NCI-H2196 treated with DMSO at 0.1 percent for 48 hours (cell line): ENCODE data around the gene AACS.
"Not testable (repeated sequence)": the region's sequence is repeated elsewhere in the genome, so short reads cannot be mapped to it uniquely, and the experiment has no call there.

Experiments used
- DNase-seq: peaks from one replicate; lab custom pipeline; 2025; ENCODE audit not compliant: unreplicated experiment; lab: John Stamatoyannopoulos, UW

AACS gene

GRCh38 chr12:125091401-125091800 is 26.2 kb downstream of the AACS start:
- no peak for DNase-seq

DNA sequence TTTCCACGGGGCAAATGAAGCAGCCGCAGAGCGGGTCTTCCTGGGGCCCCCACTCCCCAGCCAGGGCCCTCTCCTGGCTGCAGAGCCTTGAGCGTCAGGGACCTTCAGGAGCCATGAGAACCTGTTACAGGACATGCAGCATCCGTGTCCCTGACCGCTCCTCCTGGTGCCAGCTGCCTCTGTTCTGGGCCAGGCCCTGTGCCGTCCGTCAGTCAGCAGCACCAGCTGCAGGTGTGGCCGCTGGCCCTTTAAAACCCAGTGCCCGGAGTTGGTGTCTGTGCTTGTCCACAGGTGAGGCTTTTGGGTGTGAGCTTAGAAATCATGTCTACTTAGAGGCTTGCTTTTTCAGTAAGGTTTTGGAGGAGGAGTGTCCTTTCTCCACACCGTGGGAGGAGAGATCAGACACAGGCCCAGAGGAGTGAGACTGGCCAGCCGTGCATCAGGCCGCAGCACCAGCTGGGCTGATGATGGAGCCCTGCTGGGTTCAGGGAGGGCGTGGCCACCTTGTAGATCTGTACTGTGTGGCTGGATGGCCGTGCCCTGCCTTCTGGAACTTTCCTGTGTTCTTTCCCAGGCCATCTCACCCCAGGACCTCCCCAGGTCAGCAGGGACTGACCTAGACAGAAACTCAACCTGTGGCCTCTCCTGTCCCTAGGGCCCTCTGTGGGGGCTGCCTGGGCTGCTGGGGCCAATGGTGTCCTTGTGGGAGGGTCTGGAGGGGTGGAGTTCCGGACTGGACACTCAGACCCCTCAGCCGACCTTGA is 27.1 kb downstream of the AACS start:
- DNase-seq = no peak

GRCh38 chr12:125092872-125093680 is 27.8 kb downstream of the AACS start:
- no peak for DNase-seq

- DNase-seq = no peak
Observed at GRCh38 chr12:125093681-125094330, 28.6 kb downstream of the AACS start.

DNA sequence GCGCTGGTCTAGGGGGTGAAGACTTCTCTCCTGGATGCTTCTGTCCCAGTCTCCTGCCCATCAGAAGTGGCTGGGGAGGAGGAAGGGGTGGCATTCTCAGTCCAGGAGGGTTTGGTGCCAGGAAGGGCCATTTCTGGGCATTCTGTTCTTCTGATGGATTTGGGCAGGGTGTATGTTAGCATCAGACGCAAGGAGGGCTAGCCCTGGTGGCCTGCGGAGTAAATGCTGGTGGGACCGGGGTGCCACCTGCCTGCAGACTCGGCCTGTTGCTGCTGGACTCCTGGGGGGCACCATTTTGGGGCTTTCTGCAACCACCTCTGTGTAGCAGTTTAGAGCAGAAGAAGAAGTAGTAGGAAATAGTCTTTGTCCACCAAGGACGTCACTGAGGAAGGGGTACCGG is 31.7 kb downstream of the AACS start:
- no peak for DNase-seq

DNA sequence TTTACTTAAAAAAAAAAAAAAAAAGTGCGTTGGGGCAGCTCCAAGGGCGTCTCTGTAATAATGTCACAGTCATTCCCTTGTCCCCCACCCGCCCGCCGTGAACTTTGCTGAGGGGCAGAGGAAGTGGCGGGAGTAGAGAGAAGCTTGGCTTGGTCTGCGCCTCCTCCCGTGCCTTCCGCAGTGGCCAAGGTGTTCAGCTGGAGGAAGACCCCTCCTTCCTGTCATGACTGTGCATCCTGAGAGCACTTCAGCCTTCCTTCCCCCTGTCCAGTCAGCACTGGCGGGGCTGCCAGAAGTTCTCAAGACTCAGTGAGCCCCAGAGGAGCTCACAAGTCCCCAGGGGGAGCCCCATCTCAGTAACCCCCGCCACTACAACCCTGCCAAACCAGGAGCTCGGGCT is 32.2 kb downstream of the AACS start:
- no peak for DNase-seq

DNA sequence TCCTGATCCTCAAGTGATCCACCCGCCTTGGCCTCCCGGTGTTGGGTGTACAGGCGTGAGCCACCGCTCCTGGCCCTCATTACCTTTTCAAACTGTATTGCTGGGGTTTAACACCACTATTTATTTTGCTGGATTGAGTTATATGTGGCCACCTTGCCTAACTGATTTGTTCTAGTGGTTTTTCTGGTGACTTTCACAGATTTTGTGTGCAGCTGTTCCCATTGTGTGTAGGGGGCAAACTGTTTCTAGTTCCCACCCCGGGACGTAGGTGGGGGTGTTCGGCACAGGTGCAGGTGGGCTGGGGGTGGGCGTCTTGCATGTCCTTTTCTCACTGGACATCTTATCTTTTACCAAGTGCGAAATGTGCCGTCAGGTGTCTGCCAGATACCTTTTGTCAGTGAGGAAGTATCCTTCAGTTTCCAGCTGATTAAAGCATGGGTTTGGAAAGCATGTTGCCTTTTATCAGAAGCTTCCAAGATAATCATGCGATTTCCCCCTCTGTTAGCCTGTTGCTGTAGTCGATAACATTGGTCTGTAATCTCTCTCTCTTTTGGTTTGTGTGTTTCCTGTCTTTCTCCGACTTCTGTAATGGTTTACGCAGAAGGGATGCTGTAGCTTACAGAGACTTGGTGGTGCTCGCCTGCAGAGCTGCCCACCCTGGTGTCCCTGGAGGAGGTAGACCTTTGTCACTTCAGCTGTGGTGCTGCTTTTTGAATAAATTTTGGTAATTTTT is 33.6 kb downstream of the AACS start:
- no peak for DNase-seq

DNA sequence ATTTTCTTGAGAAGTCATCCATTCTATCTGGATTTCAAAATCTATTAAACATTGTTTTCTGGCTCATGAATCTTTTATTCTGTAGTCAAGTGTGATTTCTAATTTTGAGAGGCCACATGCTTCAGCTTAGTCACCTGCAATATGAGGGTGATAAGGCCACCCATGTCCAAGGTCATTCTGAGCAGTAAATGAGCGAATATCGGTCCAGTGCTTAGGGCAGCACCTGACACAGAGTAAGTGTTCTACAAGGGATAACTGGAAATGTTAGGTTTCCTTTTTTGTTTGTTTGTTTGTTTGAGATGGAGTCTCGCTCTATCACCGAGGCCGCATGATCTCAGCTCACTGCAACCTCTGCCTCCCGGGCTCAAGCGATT is 34.2 kb downstream of the AACS start:
- DNase-seq = no peak

DNA sequence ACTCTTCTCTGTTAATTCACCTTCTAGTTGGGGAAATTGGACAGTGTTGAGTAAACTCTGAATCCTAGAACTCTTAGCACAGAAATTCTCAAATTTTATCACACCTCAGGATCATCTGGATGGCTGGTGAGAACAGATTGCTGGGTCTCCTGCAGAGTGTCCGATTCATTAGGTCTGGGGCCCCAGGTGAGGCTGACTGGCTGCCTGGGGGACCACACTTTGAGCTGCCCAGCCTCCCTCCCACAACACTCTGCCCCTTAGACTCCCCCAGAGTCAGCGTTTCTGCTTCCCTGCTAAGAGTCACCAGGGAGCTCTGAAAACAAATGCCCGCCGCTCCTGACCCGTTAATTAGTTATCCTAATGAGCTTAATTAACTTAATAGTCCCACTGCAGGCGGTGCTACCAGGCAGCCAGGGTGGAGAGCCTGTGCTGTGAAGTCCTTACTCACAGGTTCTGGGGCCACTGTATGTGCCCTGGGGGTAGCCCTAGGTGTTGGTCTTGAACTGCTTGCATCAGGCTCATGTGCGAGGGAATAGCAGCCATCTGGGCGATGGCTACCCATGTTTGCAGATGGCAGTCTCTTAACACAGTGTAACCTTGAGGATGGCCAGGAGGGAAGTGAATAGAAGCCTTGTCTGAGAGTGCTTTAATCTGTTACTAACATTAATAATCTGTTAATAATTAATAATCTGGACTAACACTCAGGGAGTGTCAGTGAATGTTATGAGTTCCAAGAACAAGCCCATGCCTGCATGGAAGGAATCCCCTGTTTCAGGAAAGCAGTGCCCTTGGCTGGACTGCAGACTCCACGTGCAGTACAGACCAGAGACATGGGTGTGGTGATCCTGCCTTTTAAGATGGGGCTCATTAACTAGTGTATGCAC is 35.6 kb downstream of the AACS start:
- no peak for DNase-seq

DNA sequence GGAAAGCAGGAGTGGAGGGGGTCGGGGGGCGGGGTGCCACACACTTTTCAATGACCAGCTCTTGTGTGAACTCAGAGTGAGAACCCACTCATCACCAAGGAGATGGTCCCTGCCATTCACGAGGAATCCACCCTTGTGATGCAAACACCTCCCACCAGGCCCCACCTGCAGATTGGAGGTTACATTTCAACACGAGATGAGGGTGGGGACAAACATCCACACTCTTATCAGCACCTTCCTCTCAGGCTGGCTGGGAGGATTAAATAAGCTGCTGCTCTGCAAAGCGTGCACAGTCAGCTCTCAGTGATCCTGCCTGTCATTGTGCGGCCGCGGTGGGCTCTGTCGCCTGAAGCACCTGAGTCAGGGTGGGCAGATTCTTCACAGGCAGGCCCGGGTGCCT is 39.7 kb downstream of the AACS start:
- no peak for DNase-seq

- no peak for DNase-seq
Observed at GRCh38 chr12:125105600-125105999, 40.4 kb downstream of the AACS start.

DNA sequence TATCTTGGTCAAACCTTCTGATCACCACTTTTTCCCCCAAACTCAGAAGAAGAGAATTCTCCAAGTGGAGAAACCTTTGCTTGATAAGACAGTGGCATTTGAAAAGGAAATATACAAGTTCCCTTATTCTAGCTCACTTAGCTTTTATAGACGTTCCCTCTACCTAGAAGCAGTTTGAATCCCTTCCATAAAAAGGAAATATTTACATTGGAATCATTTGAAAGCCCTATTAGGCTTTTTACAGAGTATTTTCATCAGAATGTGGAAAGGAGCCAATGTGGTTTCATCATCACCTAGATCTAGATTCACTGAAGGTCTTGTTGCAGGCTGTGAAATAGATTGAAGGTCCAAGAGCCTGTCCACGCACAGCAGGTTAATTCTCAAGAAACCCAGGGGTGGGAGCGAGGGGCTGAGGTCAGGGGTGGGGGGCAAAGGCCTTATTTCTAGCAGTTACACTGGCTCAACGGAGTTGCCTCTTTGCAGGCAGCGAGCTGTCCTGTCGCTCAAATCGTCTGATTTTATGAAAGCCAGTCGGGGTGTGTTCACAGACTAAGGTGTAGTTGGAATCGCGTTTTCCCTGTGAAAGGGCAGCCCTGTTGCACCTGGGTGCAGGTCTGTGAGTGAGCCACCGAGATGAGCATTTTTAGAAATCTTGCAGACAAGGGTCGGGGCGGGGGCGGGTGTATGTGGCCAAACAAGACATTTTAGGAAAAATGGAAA is 45.6 kb downstream of the AACS start:
- no peak for DNase-seq

DNA sequence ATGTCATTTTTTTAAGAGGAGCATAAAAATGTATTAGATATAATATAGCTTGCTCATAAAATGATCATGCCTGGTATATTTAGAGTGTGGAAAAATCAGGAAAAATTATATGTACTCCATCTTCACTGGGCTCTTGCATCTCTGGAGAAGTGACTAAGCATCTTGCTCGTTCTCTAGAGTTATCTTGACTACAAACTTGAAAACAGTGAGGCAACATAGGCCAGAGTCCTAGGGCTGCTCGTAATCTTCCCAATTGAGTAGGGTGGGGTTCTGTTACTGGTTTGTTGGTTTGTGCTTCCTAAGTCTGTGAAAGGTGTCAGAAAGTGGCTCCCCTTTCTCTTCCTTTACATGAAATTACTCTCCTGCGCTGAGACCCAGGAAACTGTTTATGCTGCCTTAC is 46.2 kb downstream of the AACS start:
- no peak for DNase-seq

GRCh38 chr12:125112614-125113013 is 47.4 kb downstream of the AACS start:
- DNase-seq = not testable (repeated sequence)

- DNase-seq = no peak
Observed at GRCh38 chr12:125113263-125113662, 48.0 kb downstream of the AACS start.

DNA sequence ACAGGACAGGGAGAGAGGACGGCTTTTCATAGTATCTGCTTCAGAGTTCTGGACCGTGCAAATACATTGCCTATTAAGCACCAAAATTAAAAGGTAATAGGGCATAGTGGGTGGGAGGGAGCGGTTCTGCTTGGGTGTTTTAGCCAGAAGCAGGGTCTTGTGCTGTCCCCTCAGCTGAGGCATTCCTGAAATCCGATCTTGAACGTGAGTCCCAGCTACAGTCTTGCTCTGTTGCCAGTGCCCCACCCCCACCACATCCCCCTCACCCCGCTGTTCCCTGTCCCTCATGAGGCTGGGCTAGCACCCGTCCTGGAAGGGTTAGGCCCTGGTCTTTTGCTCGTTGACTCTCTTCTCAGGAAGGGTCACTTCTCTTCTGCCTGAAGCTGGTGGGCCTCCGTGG is 48.6 kb downstream of the AACS start:
- no peak for DNase-seq

- DNase-seq = no peak
Observed at GRCh38 chr12:125114365-125115141, 49.3 kb downstream of the AACS start.

DNA sequence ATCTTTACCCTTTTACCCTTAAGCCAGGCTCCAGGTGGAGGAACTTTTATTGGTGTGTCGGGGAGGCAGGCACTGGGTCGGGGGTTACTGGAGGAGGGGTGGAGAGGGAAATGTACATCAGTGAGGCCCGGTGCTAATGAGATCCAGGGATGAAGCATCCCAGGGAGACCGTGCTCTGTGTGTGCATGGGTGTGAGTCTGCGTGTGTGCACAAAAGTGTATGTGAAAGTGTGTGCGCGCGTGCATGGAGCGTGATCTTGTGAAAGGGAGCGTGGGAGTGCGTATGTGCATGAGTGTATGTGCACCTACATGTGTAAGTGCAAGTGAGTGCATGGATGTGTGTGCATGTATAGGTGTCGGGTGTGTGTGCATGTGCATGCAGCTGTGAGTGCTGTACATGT is 55.3 kb downstream of the AACS start:
- DNase-seq = no peak

DNA sequence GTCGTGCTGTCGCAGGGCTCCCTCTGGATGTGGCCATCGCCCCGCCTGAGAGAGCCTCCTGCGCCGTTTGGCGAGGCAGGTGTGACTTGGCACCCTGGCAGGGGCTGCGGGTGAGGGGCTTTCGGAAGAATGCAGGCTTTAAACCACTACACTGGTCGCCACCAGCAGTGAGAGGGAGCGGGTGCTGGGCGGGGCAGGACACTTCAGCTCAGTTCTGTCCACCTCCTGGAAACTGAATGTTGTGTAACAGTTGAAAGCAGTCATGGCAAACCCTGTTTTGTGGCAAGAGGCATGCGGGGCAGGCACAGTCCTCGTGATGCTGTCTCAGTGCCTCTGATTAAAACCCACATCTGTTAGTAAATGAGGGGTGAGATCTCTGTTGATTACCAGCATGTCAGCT is 55.9 kb downstream of the AACS start:
- no peak for DNase-seq
